H9 (cell line): ENCODE data around the gene AIMP2. TPM values are rescaled to one million over a fixed set of nuclear protein-coding genes. Genes with fewer than 3 reads are reported as not detected.
A peak's percentile ranks its signal among the peaks of the same experiment; 100 is the strongest.
"Not testable (repeated sequence)": the region's sequence is repeated elsewhere in the genome, so short reads cannot be mapped to it uniquely, and the experiment has no call there.

ENCODE experiments used
- DNase-seq: peaks from one replicate; pipeline ENCODE4 v3.0.0-alpha.2; 2017
- H2AFZ ChIP-seq: one replicate; pipeline ENCODE4 v1.6.1; 2013; ENCODE audit warnings: mild to moderate bottlenecking, low read length, control low read depth, moderate library complexity
- H2AK5ac ChIP-seq: 2 replicates; pipeline ENCODE4 v1.6.1; 2013; ENCODE audit warnings: low read length, control low read depth, mixed read lengths; ENCODE audit not compliant: insufficient read length
- H2BK120ac ChIP-seq: one replicate; pipeline ENCODE4 v1.6.1; 2013; ENCODE audit warnings: low read depth, mild to moderate bottlenecking, low read length, control low read depth, inconsistent platforms; ENCODE audit not compliant: poor library complexity, severe bottlenecking
- H2BK12ac ChIP-seq: 2 replicates; pipeline ENCODE4 v1.6.1; 2013; ENCODE audit warnings: low read length, control low read depth, mixed read lengths, low read depth; ENCODE audit not compliant: insufficient read length
- H2BK15ac ChIP-seq: 2 replicates; pipeline ENCODE4 v1.6.1; 2013; ENCODE audit warnings: low read depth, low read length, control low read depth
- H2BK20ac ChIP-seq: one replicate; pipeline ENCODE4 v1.6.1; 2013; ENCODE audit warnings: low read depth, mild to moderate bottlenecking, low read length, control low read depth, inconsistent platforms; ENCODE audit not compliant: poor library complexity, severe bottlenecking
- H2BK5ac ChIP-seq: 2 replicates; pipeline ENCODE4 v1.6.1; 2013; ENCODE audit warnings: low read length, control low read depth, mixed read lengths; ENCODE audit not compliant: insufficient read length
- H3K14ac ChIP-seq: 2 replicates; pipeline ENCODE4 v1.6.1; 2013; ENCODE audit warnings: low read length, control low read depth; ENCODE audit not compliant: insufficient read depth
- H3K18ac ChIP-seq: 2 replicates; pipeline ENCODE4 v1.6.1; 2013; ENCODE audit warnings: low read depth, mild to moderate bottlenecking, mixed read lengths, low read length, control low read depth; ENCODE audit not compliant: insufficient read length
- H3K23ac ChIP-seq: 2 replicates; pipeline ENCODE4 v1.6.1; 2013; ENCODE audit warnings: low read length, control low read depth, mixed read lengths, low read depth; ENCODE audit not compliant: insufficient read length
- H3K23me2 ChIP-seq: 2 replicates; pipeline ENCODE4 v1.6.1; 2013; ENCODE audit warnings: low read depth, mild to moderate bottlenecking, mixed read lengths, low read length, control low read depth; ENCODE audit not compliant: insufficient read length, poor library complexity, severe bottlenecking
- H3K27ac ChIP-seq: 2 replicates; pipeline ENCODE4 v1.5.1; 2013; ENCODE audit warnings: low read length, control low read depth, mixed read lengths, low read depth; ENCODE audit not compliant: insufficient read length
- H3K27me3 ChIP-seq: 2 replicates; pipeline ENCODE4 v1.6.1; 2013; ENCODE audit warnings: low read length, control low read depth, inconsistent platforms; ENCODE audit not compliant: insufficient read depth
- H3K4ac ChIP-seq: 2 replicates; pipeline ENCODE4 v1.6.1; 2013; ENCODE audit warnings: low read depth, mild to moderate bottlenecking, control low read depth, inconsistent platforms, low read length, moderate library complexity
- H3K4me1 ChIP-seq: 2 replicates; pipeline ENCODE4 v1.6.1; 2013; ENCODE audit warnings: low read length, control low read depth, inconsistent platforms; ENCODE audit not compliant: insufficient read depth
- H3K4me2 ChIP-seq: 2 replicates; pipeline ENCODE4 v1.6.1; 2013; ENCODE audit warnings: low read length, control low read depth, mixed read lengths; ENCODE audit not compliant: insufficient read length, insufficient read depth
- H3K56ac ChIP-seq: 2 replicates; pipeline ENCODE4 v1.6.1; 2013; ENCODE audit warnings: low read depth, mild to moderate bottlenecking, mixed read lengths, low read length, control low read depth; ENCODE audit not compliant: insufficient read length
- H3K79me1 ChIP-seq: 2 replicates; pipeline ENCODE4 v1.6.1; 2013; ENCODE audit warnings: low read depth, mild to moderate bottlenecking, moderate library complexity, low read length, control low read depth, inconsistent platforms; ENCODE audit not compliant: insufficient read depth, poor library complexity, severe bottlenecking
- H3K79me2 ChIP-seq: 2 replicates; pipeline ENCODE4 v1.6.1; 2013; ENCODE audit warnings: low read length, control low read depth, inconsistent platforms; ENCODE audit not compliant: insufficient read depth
- H3K9ac ChIP-seq: 2 replicates; pipeline ENCODE4 v1.6.1; 2013; ENCODE audit warnings: low read length, control low read depth, mixed read lengths; ENCODE audit not compliant: insufficient read length; ENCODE audit errors: extremely low read depth
- H3K9me3 ChIP-seq: one replicate; pipeline ENCODE4 v1.6.1; 2013; ENCODE audit warnings: low read depth, low read length, inconsistent platforms; ENCODE audit not compliant: control insufficient read depth
- H3T11ph ChIP-seq: one replicate; pipeline ENCODE4 v1.6.1; 2013; ENCODE audit warnings: mild to moderate bottlenecking, low read length, control low read depth, inconsistent platforms
- H4K20me1 ChIP-seq: one replicate; pipeline ENCODE4 v1.6.1; 2013; ENCODE audit not compliant: control insufficient read depth, insufficient read length, insufficient read depth
- H4K5ac ChIP-seq: 2 replicates; pipeline ENCODE4 v1.6.1; 2013; ENCODE audit warnings: low read depth, mild to moderate bottlenecking, mixed read lengths, low read length, control low read depth; ENCODE audit not compliant: insufficient read length
- H4K8ac ChIP-seq: replicated peaks from 2 replicates; pipeline ENCODE4 v1.6.1; 2013; ENCODE audit warnings: low read length, control low read depth, mixed read lengths, low read depth; ENCODE audit not compliant: insufficient read length
- H4K91ac ChIP-seq: 2 replicates; pipeline ENCODE4 v1.6.1; 2013; ENCODE audit warnings: low read depth, mild to moderate bottlenecking, moderate library complexity, mixed read lengths, low read length, control low read depth; ENCODE audit not compliant: insufficient read length
- H3K27ac Mint-ChIP-seq, 3 experiments: 2 replicates in 2 of 3; 3 replicates in 1 of 3; pipeline ENCODE4 v1.8.0; 2020 to 2021; ENCODE audit warnings: mixed read lengths in 3 of 3, mild to moderate bottlenecking in 1 of 3, moderate library complexity in 1 of 3
- H3K27me3 Mint-ChIP-seq: 2 replicates; pipeline ENCODE4 v1.8.0; 2021; ENCODE audit warnings: low read depth, mild to moderate bottlenecking, moderate library complexity, mixed read lengths
- H3K36me3 Mint-ChIP-seq, 3 experiments: 2 replicates in 2 of 3; 3 replicates in 1 of 3; pipeline ENCODE4 v1.8.0; 2020 to 2021; ENCODE audit warnings: low read depth in 3 of 3, mixed read lengths in 3 of 3; ENCODE audit not compliant: insufficient read depth in 1 of 3
- H3K4me1 Mint-ChIP-seq, 2 experiments: 2 replicates each; pipeline ENCODE4 v1.8.0; 2020; ENCODE audit warnings: mixed read lengths in 2 of 2
- H3K4me3 Mint-ChIP-seq, 2 experiments: 2 replicates in 1 of 2; 3 replicates in 1 of 2; pipeline ENCODE4 v1.8.0; 2020 to 2021; ENCODE audit warnings: mild to moderate bottlenecking in 2 of 2, mixed read lengths in 2 of 2, moderate library complexity in 1 of 2
- H3K9me3 Mint-ChIP-seq, 2 experiments: 2 replicates in 1 of 2; 3 replicates in 1 of 2; pipeline ENCODE4 v1.8.0; 2020; ENCODE audit warnings: mild to moderate bottlenecking in 2 of 2, mixed read lengths in 2 of 2, moderate library complexity in 1 of 2
- WGBS: extraction: QIAGEN DNeasy Blood & Tissue Kit; methylation state at CpG from one replicate; pipeline ENCODE4 v1.1.7; 2013; ENCODE audit warnings: missing lambda C conversion rate, low lambda C conversion rate, mixed read lengths; ENCODE audit not compliant: insufficient read length; ENCODE audit errors: extremely low coverage; 5-methylcytosine and 5-hydroxymethylcytosine counted together
- long read RNA-seq: library from polyadenylated mRNA; unstranded; transcript quantifications from one replicate; pipeline ENCODE4 v2.0.0, GENCODE V29; 2020
- total RNA-seq: library from RNA; stranded (reverse); gene quantifications from 2 replicates; pipeline ENCODE4 v1.2.1, GENCODE V29; 2021
- TF ChIP-seq, protein P1 (sequence below): fragments of 200-600 bp; sonication (generic); conservative IDR thresholded peaks from 3 replicates; pipeline ENCODE4 v1.8.0; 2021; ENCODE audit warnings: antibody characterized with exemption, mild to moderate bottlenecking

The AIMP2 gene
- total RNA-seq, result 77.6 and 78.2 TPM in 2 replicates
- long read RNA-seq, transcript AIMP2-202 (3 exons, 860 nt), result minor isoform, 8 of 288 reads
- long read RNA-seq, transcript AIMP2-201 (4 exons, 1,225 nt), result major isoform, 250 of 288 reads
- long read RNA-seq, partial matches to known transcripts, result 1 of 288 reads
- long read RNA-seq, other reads (novel, unspliced or antisense), result 29 of 288 reads

DNA sequence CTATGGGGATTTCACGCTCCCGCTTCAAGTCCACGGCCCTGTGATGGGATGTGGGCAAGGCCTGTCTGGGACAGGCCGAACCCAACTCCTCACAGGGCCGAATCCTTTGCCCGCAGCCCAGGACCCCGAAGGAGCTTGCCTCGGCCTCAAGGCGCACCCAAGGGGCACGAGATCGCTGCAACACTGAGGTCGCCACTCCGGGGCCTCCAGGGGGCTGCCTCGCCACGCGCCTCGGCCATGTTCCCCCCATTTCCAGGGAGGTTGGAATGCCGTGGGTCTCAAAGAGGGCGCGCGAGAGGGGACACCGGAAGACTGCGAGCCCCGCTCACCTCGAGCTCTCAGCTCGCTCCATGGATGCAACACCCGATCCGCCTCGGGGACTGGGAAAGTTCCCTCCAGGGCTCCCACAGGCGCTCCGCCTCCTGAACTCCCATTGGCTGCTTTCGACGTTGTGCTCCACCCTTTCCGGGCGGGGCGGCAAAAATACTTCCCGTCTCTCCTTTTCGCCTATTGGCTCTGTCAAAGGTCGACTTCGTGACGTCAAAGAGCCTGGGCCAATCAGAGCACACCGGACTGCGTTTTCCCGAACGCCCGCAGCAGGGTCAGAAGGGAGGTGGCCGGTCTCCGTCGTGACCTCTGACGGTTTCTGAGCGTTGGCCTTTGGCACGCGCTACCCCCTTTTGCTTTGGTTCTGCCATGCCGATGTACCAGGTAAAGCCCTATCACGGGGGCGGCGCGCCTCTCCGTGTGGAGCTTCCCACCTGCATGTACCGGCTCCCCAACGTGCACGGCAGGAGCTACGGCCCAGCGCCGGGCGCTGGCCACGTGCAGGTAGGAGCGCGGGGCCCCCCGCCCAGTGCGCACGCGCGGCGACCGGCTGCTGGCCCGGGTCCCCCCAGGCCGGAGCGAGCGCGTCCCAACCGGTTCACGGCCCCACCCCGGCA, at the start of gene AIMP2, which contains the start of gene PMS2:
Gene AIMP2, plus strand, starts transcription at position 605 of the 944 bp plus-strand sequence. Its CDS starts 92 bp downstream, at position 697.
Gene PMS2, minus strand, starts transcription at position 382 of the 944 bp plus-strand sequence. Its CDS starts 30 bp downstream, at position 352.
- H3K9me3 Mint-ChIP-seq, result no peaks in the 10 kb centered on the region
- H3K23ac ChIP-seq, result no peak within 1 kb of the TSS
- H3K23me2 ChIP-seq, result peaks cover 2% of the 10 kb centered on the region
- peak within 1 kb of the TSS; percentile 92 for H3K4me2 ChIP-seq
- TF ChIP-seq, protein P1, sequence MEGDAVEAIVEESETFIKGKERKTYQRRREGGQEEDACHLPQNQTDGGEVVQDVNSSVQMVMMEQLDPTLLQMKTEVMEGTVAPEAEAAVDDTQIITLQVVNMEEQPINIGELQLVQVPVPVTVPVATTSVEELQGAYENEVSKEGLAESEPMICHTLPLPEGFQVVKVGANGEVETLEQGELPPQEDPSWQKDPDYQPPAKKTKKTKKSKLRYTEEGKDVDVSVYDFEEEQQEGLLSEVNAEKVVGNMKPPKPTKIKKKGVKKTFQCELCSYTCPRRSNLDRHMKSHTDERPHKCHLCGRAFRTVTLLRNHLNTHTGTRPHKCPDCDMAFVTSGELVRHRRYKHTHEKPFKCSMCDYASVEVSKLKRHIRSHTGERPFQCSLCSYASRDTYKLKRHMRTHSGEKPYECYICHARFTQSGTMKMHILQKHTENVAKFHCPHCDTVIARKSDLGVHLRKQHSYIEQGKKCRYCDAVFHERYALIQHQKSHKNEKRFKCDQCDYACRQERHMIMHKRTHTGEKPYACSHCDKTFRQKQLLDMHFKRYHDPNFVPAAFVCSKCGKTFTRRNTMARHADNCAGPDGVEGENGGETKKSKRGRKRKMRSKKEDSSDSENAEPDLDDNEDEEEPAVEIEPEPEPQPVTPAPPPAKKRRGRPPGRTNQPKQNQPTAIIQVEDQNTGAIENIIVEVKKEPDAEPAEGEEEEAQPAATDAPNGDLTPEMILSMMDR, result no peak
- H3K9me3 ChIP-seq, result no peaks in the 10 kb centered on the region
- H4K8ac ChIP-seq, result no peak within 1 kb of the TSS
- peaks cover 11% of the 10 kb centered on the region for H3K79me1 ChIP-seq
- H3K36me3 Mint-ChIP-seq, result peaks cover 20 to 36% (median 31%) of the 10 kb centered on the region in 3 experiments; a peak in 6 of 7 replicates
- H3K27me3 Mint-ChIP-seq, result no peaks in the 10 kb centered on the region
- WGBS, result no CpG with 5 or more reads among the region's 84 CpGs
- H4K5ac ChIP-seq, result peak within 1 kb of the TSS; percentile 41
- H3K79me2 ChIP-seq, result peaks cover 4% of the 10 kb centered on the region; the same call in 1 of the 2 replicates
- H3K27me3 ChIP-seq, result no peaks in the 10 kb centered on the region
- no peak within 1 kb of the TSS for H3T11ph ChIP-seq
- H3K27ac ChIP-seq, result peak within 1 kb of the TSS; percentile 23
- peaks cover 9 to 22% of the 10 kb centered on the region in 2 experiments for H3K4me1 Mint-ChIP-seq
- peak; percentile 99 for DNase-seq
- no peak within 1 kb of the TSS for H2BK20ac ChIP-seq
- H3K4me3 Mint-ChIP-seq, result peak within 1 kb of the TSS; percentile 86 to 92
- H2BK5ac ChIP-seq, result no peak within 1 kb of the TSS
- H4K91ac ChIP-seq, result no peak within 1 kb of the TSS
- H3K56ac ChIP-seq, result no peak within 1 kb of the TSS
- H3K9ac ChIP-seq, result peak within 1 kb of the TSS; percentile 91
- no peak within 1 kb of the TSS; the same call in 1 of the 2 replicates for H3K4ac ChIP-seq
- no peaks in the 10 kb centered on the region for H3K4me1 ChIP-seq
- no peak within 1 kb of the TSS for H2AFZ ChIP-seq
- H3K14ac ChIP-seq, result peak within 1 kb of the TSS; percentile 99
- H2BK15ac ChIP-seq, result no peak within 1 kb of the TSS
- H2BK12ac ChIP-seq, result no peak within 1 kb of the TSS
- H2BK120ac ChIP-seq, result no peak within 1 kb of the TSS
- H3K18ac ChIP-seq, result peak within 1 kb of the TSS; percentile 96
- H4K20me1 ChIP-seq, result peaks cover 2% of the 10 kb centered on the region
- no peak within 1 kb of the TSS for H2AK5ac ChIP-seq
- H3K27ac Mint-ChIP-seq, result peak within 1 kb of the TSS; percentile 96 to 98 (median 96); a peak in 6 of 7 replicates

DNA sequence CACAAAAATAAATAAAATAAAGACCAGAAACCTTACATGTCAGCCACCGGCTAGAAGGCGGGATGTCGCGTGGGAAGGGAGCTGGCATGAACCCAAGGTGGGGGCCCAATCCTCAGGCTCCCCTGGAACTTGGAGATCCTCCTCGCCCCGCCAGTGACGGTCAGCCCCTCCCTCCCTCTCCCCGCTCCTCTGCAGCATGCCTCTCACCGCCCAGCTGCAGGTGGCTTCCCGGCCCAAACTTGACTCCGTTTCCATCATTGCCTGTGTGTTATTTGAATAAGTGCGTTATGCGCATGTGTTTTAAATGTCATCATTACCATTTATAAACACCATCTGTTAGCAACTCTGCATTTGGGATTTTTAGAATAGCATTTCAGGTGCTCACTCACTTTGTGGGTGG, 45.9 kb upstream of the AIMP2 start:
- H2AFZ ChIP-seq, H3K23me2 ChIP-seq, H3K9me3 ChIP-seq, H3K79me2 ChIP-seq, H4K8ac ChIP-seq, H3K4me1 ChIP-seq, H2AK5ac ChIP-seq, H3K4me1 Mint-ChIP-seq, H4K20me1 ChIP-seq, H2BK120ac ChIP-seq, H3K4ac ChIP-seq, H2BK15ac ChIP-seq, H3K27ac ChIP-seq, H3K27me3 ChIP-seq, H2BK5ac ChIP-seq, H2BK12ac ChIP-seq, H3K4me3 Mint-ChIP-seq, H3K56ac ChIP-seq, H3K4me2 ChIP-seq, H2BK20ac ChIP-seq, H3K27ac Mint-ChIP-seq, H3K27me3 Mint-ChIP-seq, H3K14ac ChIP-seq, DNase-seq, H4K5ac ChIP-seq, H4K91ac ChIP-seq, H3K9me3 Mint-ChIP-seq, H3K9ac ChIP-seq, H3K23ac ChIP-seq, H3T11ph ChIP-seq, H3K36me3 Mint-ChIP-seq, H3K18ac ChIP-seq, H3K79me1 ChIP-seq: not testable (repeated sequence)
- WGBS, result no CpG with 5 or more reads among the region's 13 CpGs
